GM19372 (cell line): ENCODE results near the gene CDC42BPG.
"Not testable (repeated sequence)": the region's sequence is repeated elsewhere in the genome, so short reads cannot be mapped to it uniquely, and the experiment has no call there.

Experiments used
- ATAC-seq: cut with Tn5 transposase; IDR thresholded peaks from one replicate; pipeline ENCODE4 v1.9.1; 2021; ENCODE audit warnings: mild to moderate bottlenecking, low read depth, moderate library complexity; ENCODE audit not compliant: unreplicated experiment

CDC42BPG gene

GRCh38 chr11:64836448-64837072 lies 7.9 kb downstream of the CDC42BPG start:
- no peak for ATAC-seq

GRCh38 chr11:64835616-64836447 lies 8.6 kb downstream of the CDC42BPG start:
- ATAC-seq = no peak

- no peak for ATAC-seq
Measured at GRCh38 chr11:64834723-64835615, 9.5 kb downstream of the CDC42BPG start.

- no peak for ATAC-seq
Measured at GRCh38 chr11:64834031-64834722, 10.3 kb downstream of the CDC42BPG start.

GRCh38 chr11:64833509-64833908 lies 10.9 kb downstream of the CDC42BPG start:
- ATAC-seq = no peak

- no peak for ATAC-seq
Measured at GRCh38 chr11:64833198-64833502, 11.3 kb downstream of the CDC42BPG start.

- ATAC-seq = no peak
Measured at GRCh38 chr11:64832467-64833197, 11.8 kb downstream of the CDC42BPG start.

- ATAC-seq = no peak
Measured at GRCh38 chr11:64831411-64831891, 13.0 kb downstream of the CDC42BPG start.

- ATAC-seq = no peak
Measured at GRCh38 chr11:64829536-64830251, 14.8 kb downstream of the CDC42BPG start.

GRCh38 chr11:64827451-64827839 lies 17.0 kb downstream of the CDC42BPG start:
- ATAC-seq = no peak

- no peak for ATAC-seq
Measured at GRCh38 chr11:64826578-64827450, 17.6 kb downstream of the CDC42BPG start.

GRCh38 chr11:64826062-64826461 lies 18.4 kb downstream of the CDC42BPG start:
- no peak for ATAC-seq

- ATAC-seq = no peak
Measured at GRCh38 chr11:64823568-64824119, 20.8 kb downstream of the CDC42BPG start.

- ATAC-seq = no peak
Measured at GRCh38 chr11:64817476-64817875, 27.0 kb downstream of the CDC42BPG start.

- ATAC-seq = not testable (repeated sequence)
Measured at GRCh38 chr11:64815433-64815832, 29.0 kb downstream of the CDC42BPG start.

GRCh38 chr11:64814712-64815187 lies 29.7 kb downstream of the CDC42BPG start:
- no peak for ATAC-seq

GRCh38 chr11:64813826-64814225 lies 30.6 kb downstream of the CDC42BPG start:
- ATAC-seq = no peak

GRCh38 chr11:64810891-64811272 lies 33.6 kb downstream of the CDC42BPG start:
- ATAC-seq = no peak
